H1 (cell line): Measurements from ENCODE around the gene NXN. TPM values are rescaled to one million over a fixed set of nuclear protein-coding genes. Genes with fewer than 3 reads are reported as not detected.

Source experiments
- CTCF ChIA-PET: fragments of 300-600 bp; sonication (Branson Sonifier 250); formaldehyde crosslinking; loops from one replicate; lab custom pipeline; 2021; ENCODE audit not compliant: partially characterized antibody; lab: Charles Lee
- POLR2A ChIA-PET: fragments of 300-600 bp; sonication (Branson Sonifier 250); formaldehyde crosslinking; loops from one replicate; lab custom pipeline; 2021; ENCODE audit warnings: inconsistent platforms; ENCODE audit not compliant: partially characterized antibody; lab: Charles Lee
- DNase-seq, 2 experiments: peaks; one replicate each; pipeline versions ENCODE4 v3.0.0 to v3.0.0-alpha.2; 2010 to 2022; ENCODE audit warnings: low spot score in 2 of 2, low read depth in 1 of 2, mixed read lengths in 1 of 2
- FAIRE-seq: peaks from 2 replicates; lab custom pipeline; 2011; peaks lifted over from hg19 to GRCh38; lab: Jason Lieb, UNC
- H2AFZ ChIP-seq: 2 replicates; pipeline ENCODE4 v1.8.1; 2012; ENCODE audit warnings: low read length, inconsistent platforms
- H2AK5ac ChIP-seq: 2 replicates; pipeline ENCODE4 v1.6.1; 2013; ENCODE audit warnings: low read depth, low read length
- H2BK120ac ChIP-seq: replicated peaks from 2 replicates; pipeline ENCODE3; 2013; ENCODE audit warnings: low read depth, low read length, inconsistent platforms
- H2BK12ac ChIP-seq: 2 replicates; pipeline ENCODE4 v1.6.1; 2013; ENCODE audit warnings: low read depth, low read length
- H2BK15ac ChIP-seq: 2 replicates; pipeline ENCODE4 v1.6.1; 2013; ENCODE audit warnings: low read length
- H2BK20ac ChIP-seq: 2 replicates; pipeline ENCODE4 v1.6.1; 2013; ENCODE audit warnings: low read length
- H2BK5ac ChIP-seq: 2 replicates; pipeline ENCODE4 v1.6.1; 2013; ENCODE audit warnings: low read depth, low read length
- H3K14ac ChIP-seq: 2 replicates; pipeline ENCODE4 v1.6.1; 2013; ENCODE audit warnings: inconsistent platforms; ENCODE audit not compliant: insufficient read length
- H3K18ac ChIP-seq: 2 replicates; pipeline ENCODE4 v1.6.1; 2013; ENCODE audit warnings: low read length; ENCODE audit errors: extremely low read depth
- H3K23ac ChIP-seq: 2 replicates; pipeline ENCODE4 v1.6.1; 2013; ENCODE audit warnings: inconsistent platforms; ENCODE audit not compliant: insufficient read length
- H3K23me2 ChIP-seq: 2 replicates; pipeline ENCODE4 v1.6.1; 2013; ENCODE audit warnings: low read depth, low read length
- H3K27ac ChIP-seq: 2 replicates; pipeline ENCODE4 v1.6.1; 2011; ENCODE audit warnings: low read depth, low read length, inconsistent platforms
- H3K27me3 ChIP-seq, 4 experiments: replicated peaks in 1 of 4; 1 replicate in 1 of 4; 2 replicates in 3 of 4; pipeline versions ENCODE4 v1.6.1 to v1.8.1; 2011 to 2013; ENCODE audit warnings: low read length in 3 of 4, mild to moderate bottlenecking in 3 of 4, inconsistent platforms in 2 of 4, mixed read lengths in 2 of 4, moderate library complexity in 1 of 4; ENCODE audit not compliant: control insufficient read depth in 3 of 4, insufficient read depth in 3 of 4; ENCODE audit errors: extremely low read depth in 1 of 4
- H3K36me3 ChIP-seq, 4 experiments: 2 replicates each; pipeline versions ENCODE4 v1.6.1 to v1.8.1; 2011 to 2013; ENCODE audit warnings: mild to moderate bottlenecking in 4 of 4, low read length in 3 of 4, moderate library complexity in 2 of 4, control low read depth in 1 of 4, inconsistent platforms in 1 of 4; ENCODE audit not compliant: insufficient read depth in 4 of 4, control insufficient read depth in 2 of 4
- H3K4ac ChIP-seq: replicated peaks from 2 replicates; pipeline ENCODE3; 2013; ENCODE audit warnings: low read length, low read depth, mixed read lengths, inconsistent platforms; ENCODE audit not compliant: insufficient read length
- H3K4me1 ChIP-seq, 4 experiments: replicated peaks in 1 of 4; 1 replicate in 1 of 4; 2 replicates in 3 of 4; pipeline versions ENCODE4 v1.6.1 to v1.8.1; 2011 to 2013; ENCODE audit warnings: low read length in 3 of 4, inconsistent platforms in 2 of 4, mixed read lengths in 1 of 4; ENCODE audit not compliant: insufficient read depth in 4 of 4, control insufficient read depth in 3 of 4
- H3K4me2 ChIP-seq, 2 experiments: 2 replicates each; pipeline versions ENCODE4 v1.6.1 to v1.8.1; 2011 to 2013; ENCODE audit warnings: low read depth in 2 of 2, low read length in 2 of 2, control low read depth in 1 of 2, inconsistent platforms in 1 of 2, mild to moderate bottlenecking in 1 of 2; ENCODE audit not compliant: insufficient read depth in 1 of 2
- H3K4me3 ChIP-seq, 4 experiments: fragments of 200-600, 300-600 bp in 1 of 4; sonication (generic), shearing (Covaris generic), sonication (Bioruptor Twin) in 1 of 4; 2 replicates each; pipeline versions ENCODE4 v1.5.1 to v1.8.1; 2011 to 2016; ENCODE audit warnings: low read length in 4 of 4, low read depth in 3 of 4, control low read depth in 2 of 4, inconsistent platforms in 2 of 4, mild to moderate bottlenecking in 2 of 4, mixed read lengths in 1 of 4, moderate library complexity in 1 of 4; ENCODE audit not compliant: insufficient read depth in 2 of 4; ENCODE audit errors: extremely low read depth in 1 of 4
- H3K56ac ChIP-seq: replicated peaks from 2 replicates; pipeline ENCODE3; 2013; ENCODE audit warnings: low read depth, mild to moderate bottlenecking, mixed read lengths, low read length, inconsistent platforms; ENCODE audit not compliant: insufficient read length
- H3K79me1 ChIP-seq: 2 replicates; pipeline ENCODE4 v1.6.1; 2013; ENCODE audit warnings: low read depth, low read length, control low read depth
- H3K79me2 ChIP-seq, 2 experiments: 2 replicates each; pipeline versions ENCODE4 v1.6.1 to v1.8.1; 2012 to 2013; ENCODE audit warnings: low read length in 2 of 2, mild to moderate bottlenecking in 2 of 2, inconsistent platforms in 1 of 2; ENCODE audit not compliant: insufficient read depth in 2 of 2, control insufficient read depth in 1 of 2
- H3K9ac ChIP-seq, 4 experiments: replicated peaks in 1 of 4; 1 replicate in 1 of 4; 2 replicates in 3 of 4; pipeline versions ENCODE4 v1.6.1 to v1.8.1; 2011 to 2013; ENCODE audit warnings: low read depth in 3 of 4, low read length in 3 of 4, control low read depth in 2 of 4, mild to moderate bottlenecking in 2 of 4, moderate library complexity in 2 of 4, inconsistent platforms in 1 of 4; ENCODE audit errors: extremely low read depth in 1 of 4
- H3K9me3 ChIP-seq, 2 experiments: 2 replicates each; pipeline versions ENCODE4 v1.6.1 to v1.8.1; 2012 to 2013; ENCODE audit warnings: mild to moderate bottlenecking in 2 of 2, moderate library complexity in 2 of 2, control low read depth in 1 of 2, inconsistent platforms in 1 of 2, low read depth in 1 of 2, low read length in 1 of 2, mixed read lengths in 1 of 2; ENCODE audit not compliant: insufficient read depth in 2 of 2
- H4K20me1 ChIP-seq, 2 experiments: replicated peaks in 1 of 2; 2 replicates each; pipeline versions ENCODE3 to v1.8.1; 2011 to 2013; ENCODE audit warnings: inconsistent platforms in 2 of 2, low read length in 2 of 2, mild to moderate bottlenecking in 1 of 2; ENCODE audit not compliant: insufficient read depth in 2 of 2, control insufficient read depth in 1 of 2
- H4K5ac ChIP-seq: 2 replicates; pipeline ENCODE4 v1.6.1; 2013; ENCODE audit warnings: low read length, low read depth, mixed read lengths, inconsistent platforms; ENCODE audit not compliant: insufficient read length
- H4K8ac ChIP-seq: 2 replicates; pipeline ENCODE4 v1.8.0; 2013; ENCODE audit warnings: mild to moderate bottlenecking, moderate library complexity, low read length, inconsistent platforms; ENCODE audit not compliant: insufficient read depth; ENCODE audit errors: extremely low read depth
- H4K91ac ChIP-seq: replicated peaks from 2 replicates; pipeline ENCODE3; 2013; ENCODE audit warnings: low read length, mixed read lengths, inconsistent platforms; ENCODE audit not compliant: insufficient read length
- CEBPB ChIP-seq: IDR thresholded peaks from 2 replicates; pipeline ENCODE4 v1.6.1; 2012; ENCODE audit warnings: low read depth, low read length
- CHD2 ChIP-seq: IDR thresholded peaks from 2 replicates; pipeline ENCODE4 v1.6.1; 2012; ENCODE audit warnings: low read length, improper control_type of control experiment
- HDAC2 ChIP-seq, 2 experiments: fragments of 300-600 bp in 1 of 2; sonication (generic) in 1 of 2; IDR thresholded peaks; 2 replicates each; pipeline ENCODE4 v1.6.1; 2011 to 2012; ENCODE audit warnings: low read depth in 2 of 2, low read length in 2 of 2, mild to moderate bottlenecking in 2 of 2, moderate library complexity in 2 of 2, borderline replicate concordance in 1 of 2, inconsistent platforms in 1 of 2
- HDAC6 ChIP-seq: IDR thresholded peaks from one replicate; pipeline ENCODE4 v1.7.1; 2012; ENCODE audit warnings: low read depth, mild to moderate bottlenecking, inconsistent platforms, low read length, moderate library complexity
- RAD21 ChIP-seq, 2 experiments: IDR thresholded peaks in 1 of 2; conservative IDR thresholded peaks in 1 of 2; 2 replicates each; pipeline ENCODE4 v1.6.1; 2011; ENCODE audit warnings: low read depth in 2 of 2, low read length in 2 of 2, improper control_type of control experiment in 1 of 2, inconsistent platforms in 1 of 2, mild to moderate bottlenecking in 1 of 2, moderate library complexity in 1 of 2
- RNF2 ChIP-seq: fragments of 200-900, 300-1000 bp; sonication (generic); IDR thresholded peaks from 2 replicates; pipeline ENCODE4 v1.7.1; 2016; ENCODE audit warnings: borderline replicate concordance, low read depth, mild to moderate bottlenecking, antibody characterized with exemption, low read length; ENCODE audit not compliant: poor library complexity, severe bottlenecking; ENCODE audit errors: missing control alignments
- RXRA ChIP-seq: IDR thresholded peaks from 2 replicates; pipeline ENCODE4 v1.6.1; 2011; ENCODE audit warnings: low read depth, mild to moderate bottlenecking, low read length, moderate library complexity; ENCODE audit not compliant: insufficient read depth
- SUZ12 ChIP-seq: fragments of 200-600 bp; sonication (generic); IDR thresholded peaks from 2 replicates; pipeline ENCODE4 v1.6.1; 2012; ENCODE audit warnings: mild to moderate bottlenecking, inconsistent platforms, low read length, moderate library complexity, mixed read lengths
- WGBS, 2 experiments: shearing (Covaris generic) in 1 of 2; methylation state at CpG; one replicate each; pipeline versions ENCODE4 v1.1.6 to v1.1.7; 2013 to 2015; ENCODE audit warnings: low lambda C conversion rate in 2 of 2, mixed read lengths in 2 of 2, inconsistent platforms in 1 of 2, low coverage in 1 of 2, missing lambda C conversion rate in 1 of 2; ENCODE audit not compliant: insufficient replicate concordance in 2 of 2, insufficient coverage in 1 of 2, insufficient read length in 1 of 2; ENCODE audit errors: extremely low coverage in 1 of 2, missing lambda C conversion rate in 1 of 2; 5-methylcytosine and 5-hydroxymethylcytosine counted together
- polyA plus RNA-seq, 7 experiments: library from polyadenylated mRNA; depleted of rRNA in 3 of 7; stranded (reverse) in 5 of 7; unstranded in 2 of 7; fragments of >200 nt in 5 of 7; fragments of 200-250 nt in 2 of 7; gene quantifications; 1 replicate in 5 of 7; 2 replicates in 1 of 7; 4 replicates in 1 of 7; pipeline versions ENCODE4 v1.2.1 to v1.2.3, GENCODE V29; 2011 to 2013; ENCODE audit warnings: missing spikeins in 2 of 7, mixed read lengths in 2 of 7
- total RNA-seq: library from RNA; stranded (reverse); fragmentation: NEBNext Ultra II Directional; extraction: Animal tissue kit (Norgen Biotek cat#: 25700); gene quantifications from 2 replicates; pipeline ENCODE4 v1.2.1, GENCODE V29; 2021
- TF ChIP-seq, protein P1 (sequence below): IDR thresholded peaks from 2 replicates; pipeline ENCODE4 v1.6.1; 2012; ENCODE audit warnings: inconsistent platforms
- TF ChIP-seq, protein P2 (sequence below): IDR thresholded peaks from 2 replicates; pipeline ENCODE4 v1.6.1; 2011; ENCODE audit warnings: low read depth, mild to moderate bottlenecking, low read length; ENCODE audit not compliant: insufficient read depth

NXN gene
- total and polyA plus RNA-seq, 2 of the 8 experiments (the other 6 are each of a cell fraction or from before 2014, with no cell fraction given) = 94.1 to 107 TPM

- CTCF ChIA-PET = interaction anchor here (0.6 to 12.7 kb wide), 6 partner anchors 12 to 288 kb away, joined by 3 to 144 read pairs (median 3); no protein-coding TSS in a partner anchor
- Histone ChIP-seq H4K20me1 (peaks cover 2 to 5% of the 10 kb centered on the region in 2 experiments), H3K27ac (no peak overlapping the region)
- TF ChIP-seq, protein P1, sequence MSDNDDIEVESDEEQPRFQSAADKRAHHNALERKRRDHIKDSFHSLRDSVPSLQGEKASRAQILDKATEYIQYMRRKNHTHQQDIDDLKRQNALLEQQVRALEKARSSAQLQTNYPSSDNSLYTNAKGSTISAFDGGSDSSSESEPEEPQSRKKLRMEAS = no peak
- TF ChIP-seq RNF2 = no peak
- TF ChIP-seq HDAC6 = no peak
- no peak for TF ChIP-seq RAD21 (IDR thresholded peaks at IDR 0.05 in 1 of 2, conservative IDR thresholded peaks at IDR 0.05 in 1 of 2; ENCODE audit: low read depth in 2 of 2, low read length in 2 of 2)
- no peak for TF ChIP-seq SUZ12
- TF ChIP-seq CHD2 = no peak
- TF ChIP-seq, protein P2, sequence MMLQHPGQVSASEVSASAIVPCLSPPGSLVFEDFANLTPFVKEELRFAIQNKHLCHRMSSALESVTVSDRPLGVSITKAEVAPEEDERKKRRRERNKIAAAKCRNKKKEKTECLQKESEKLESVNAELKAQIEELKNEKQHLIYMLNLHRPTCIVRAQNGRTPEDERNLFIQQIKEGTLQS = no peak
- TF ChIP-seq CEBPB = no peak
- TF ChIP-seq RXRA = no peak
- TF ChIP-seq HDAC2 (IDR thresholded peaks at IDR 0.05; ENCODE audit: borderline replicate concordance in 1 of 2, low read depth in 2 of 2, low read length in 2 of 2) = no peak
These were observed 23.4 kb upstream of the NXN start for GRCh38 chr17:1002771-1003555.

More at GRCh38 chr17:1002771-1003555, 23.4 kb upstream of the NXN start:
- Histone ChIP-seq H3K4me3 (no peak overlapping the region), H3K4me2 (no peak overlapping the region), H4K5ac (no peak overlapping the region), H3K4me1 (peaks cover 0 to 3% (median 1%) of the 10 kb centered on the region in 4 experiments; a peak in 5 of 7 replicates), H3K79me2 (peaks cover 0 to 5% of the 10 kb centered on the region in 2 experiments; a peak in 2 of 4 replicates), H2AK5ac (no peak overlapping the region), H3K14ac (no peak overlapping the region), H2BK12ac (no peak overlapping the region), H2BK120ac (no peak overlapping the region), H3K4ac (no peak overlapping the region), H3K27me3 (no peaks in the 10 kb centered on the region), H3K9ac (no peak overlapping the region), H2BK15ac (no peak overlapping the region), H3K56ac (no peak overlapping the region), H2BK20ac (no peak overlapping the region), H4K8ac (no peak overlapping the region), H3K23ac (no peak overlapping the region), H3K18ac (no peak overlapping the region), H3K36me3 (peaks cover 6 to 28% (median 17%) of the 10 kb centered on the region in 4 experiments), H4K91ac (no peak overlapping the region), H3K23me2 (no peaks in the 10 kb centered on the region), H3K79me1 (peaks cover 6% of the 10 kb centered on the region; the same call in 1 of the 2 replicates), H2BK5ac (no peak overlapping the region), H2AFZ (no peak overlapping the region), H3K9me3 (no peaks in the 10 kb centered on the region)
- POLR2A ChIA-PET = interaction anchor here (1.4 kb wide), 1 partner anchor 9 kb away, joined by 6 read pairs; no protein-coding TSS in a partner anchor
- FAIRE-seq = no peak
- WGBS, 2 experiments = 86% methylated on average over 19 of the region's 19 CpGs; no CpG with 5 or more reads in 1 of the 2 experiments
- no peak for DNase-seq
